BJ (cell line): ENCODE results near the gene CASP7. TPM values are rescaled to one million over a fixed set of nuclear protein-coding genes. Genes with fewer than 3 reads are reported as not detected.

Source experiments
- CTCF ChIA-PET: fragments of 350-600 bp; formaldehyde crosslinking; extraction: SDS; loops from one replicate; lab custom pipeline; 2021; ENCODE audit warnings: antibody characterized with exemption, inconsistent platforms; lab: Yijun Ruan, JAX
- POLR2A ChIA-PET: fragments of 300-600 bp; sonication (Branson Sonifier 250); formaldehyde crosslinking; extraction: SDS; loops from one replicate; lab custom pipeline; 2021; ENCODE audit warnings: antibody characterized with exemption; lab: Charles Lee
- DNase-seq: peaks from one replicate; pipeline ENCODE4 v3.0.0-alpha.2; 2011; ENCODE audit warnings: low read depth
- H3K27me3 ChIP-seq: 2 replicates; pipeline ENCODE4 v1.6.0; 2011; ENCODE audit warnings: low read length; ENCODE audit not compliant: control insufficient read depth, insufficient read depth
- H3K36me3 ChIP-seq: 2 replicates; pipeline ENCODE4 v1.5.1; 2011; ENCODE audit warnings: low read length; ENCODE audit not compliant: control insufficient read depth, insufficient read depth
- H3K4me3 ChIP-seq: 2 replicates; pipeline ENCODE4 v1.5.1; 2011; ENCODE audit warnings: low read depth, mild to moderate bottlenecking, control low read depth, low read length
- CTCF ChIP-seq: IDR thresholded peaks from 2 replicates; pipeline ENCODE4 v1.5.1; 2011; ENCODE audit warnings: low read depth, mild to moderate bottlenecking, control low read depth, inconsistent platforms, low read length, moderate library complexity; ENCODE audit not compliant: insufficient read depth
- polyA plus RNA-seq: library from polyadenylated mRNA; depleted of rRNA; stranded (reverse); fragments of >200 nt; gene quantifications from 2 replicates; pipeline ENCODE4 v1.2.3, GENCODE V29; 2011

CASP7 gene
- polyA plus RNA-seq, 1 experiment: 22.9 TPM

GRCh38 chr10:113740850-113741249, 61.1 kb downstream of the CASP7 start:
- Histone ChIP-seq H3K27me3 (no peaks in the 10 kb centered on the region), H3K4me3 (no peak overlapping the region), H3K36me3 (no peaks in the 10 kb centered on the region)
- ChIA-PET POLR2A (interaction anchor here (0.7 kb wide), 1 partner anchor 240 kb away, joined by 3 read pairs; no protein-coding TSS in a partner anchor), CTCF (no interaction called here)
- TF ChIP-seq CTCF: no peak
- DNase-seq: no peak

- no peak for DNase-seq
- ChIA-PET POLR2A (no interaction called here), CTCF (interaction anchor here (1.1 kb wide), 1 partner anchor 13 kb away, joined by 3 read pairs; no protein-coding TSS in a partner anchor)
- Histone ChIP-seq H3K4me3 (no peak overlapping the region), H3K36me3 (no peaks in the 10 kb centered on the region), H3K27me3 (no peaks in the 10 kb centered on the region)
- no peak for TF ChIP-seq CTCF
Observed at GRCh38 chr10:113742466-113742865, 62.8 kb downstream of the CASP7 start.

GRCh38 chr10:113743594-113743993, 63.9 kb downstream of the CASP7 start:
- no peak for TF ChIP-seq CTCF
- no peak overlapping the region for H3K4me3 ChIP-seq
- POLR2A ChIA-PET: no interaction called here
- no peak for DNase-seq
- H3K27me3 ChIP-seq: no peaks in the 10 kb centered on the region
- CTCF ChIA-PET: interaction anchor here (0.8 to 1.1 kb wide), 2 partner anchors 19 to 360 kb away, joined by 3 read pairs; no protein-coding TSS in a partner anchor
- no peaks in the 10 kb centered on the region for H3K36me3 ChIP-seq

GRCh38 chr10:113745374-113745773, 65.7 kb downstream of the CASP7 start:
- H3K4me3 ChIP-seq: no peak overlapping the region
- H3K27me3 ChIP-seq: no peaks in the 10 kb centered on the region
- POLR2A ChIA-PET: no interaction called here
- no peaks in the 10 kb centered on the region for H3K36me3 ChIP-seq
- TF ChIP-seq CTCF: no peak
- DNase-seq: no peak
- CTCF ChIA-PET: no interaction called here

- TF ChIP-seq CTCF: no peak
- ChIA-PET CTCF (no interaction called here), POLR2A (no interaction called here)
- Histone ChIP-seq H3K36me3 (no peaks in the 10 kb centered on the region), H3K4me3 (no peak overlapping the region), H3K27me3 (no peaks in the 10 kb centered on the region)
- DNase-seq: peak; percentile 15
Observed at GRCh38 chr10:113746217-113746957, 66.7 kb downstream of the CASP7 start.
